Stomach (tissue), 4 donors: Measurements from ENCODE around the gene C1QTNF5.

Experiments
- POLR2AphosphoS5 ChIP-seq, 3 donors: sonication (generic); formaldehyde crosslinking; IDR thresholded peaks; one replicate each; pipeline ENCODE4 v1.6.1; 2016; ENCODE audit warnings: antibody characterized with exemption in 3 of 3
- TF ChIP-seq, protein P1 (sequence below), 7 experiments: fragments of 450-650 bp in 4 of 7; fragments of 200-600 bp in 3 of 7; sonication (generic) in 3 of 7; IDR thresholded peaks; one replicate each; pipeline ENCODE4 v1.5.1; 2016 to 2019; ENCODE audit warnings: antibody characterized with exemption in 7 of 7, control low read depth in 2 of 7, mild to moderate bottlenecking in 1 of 7

DNA sequence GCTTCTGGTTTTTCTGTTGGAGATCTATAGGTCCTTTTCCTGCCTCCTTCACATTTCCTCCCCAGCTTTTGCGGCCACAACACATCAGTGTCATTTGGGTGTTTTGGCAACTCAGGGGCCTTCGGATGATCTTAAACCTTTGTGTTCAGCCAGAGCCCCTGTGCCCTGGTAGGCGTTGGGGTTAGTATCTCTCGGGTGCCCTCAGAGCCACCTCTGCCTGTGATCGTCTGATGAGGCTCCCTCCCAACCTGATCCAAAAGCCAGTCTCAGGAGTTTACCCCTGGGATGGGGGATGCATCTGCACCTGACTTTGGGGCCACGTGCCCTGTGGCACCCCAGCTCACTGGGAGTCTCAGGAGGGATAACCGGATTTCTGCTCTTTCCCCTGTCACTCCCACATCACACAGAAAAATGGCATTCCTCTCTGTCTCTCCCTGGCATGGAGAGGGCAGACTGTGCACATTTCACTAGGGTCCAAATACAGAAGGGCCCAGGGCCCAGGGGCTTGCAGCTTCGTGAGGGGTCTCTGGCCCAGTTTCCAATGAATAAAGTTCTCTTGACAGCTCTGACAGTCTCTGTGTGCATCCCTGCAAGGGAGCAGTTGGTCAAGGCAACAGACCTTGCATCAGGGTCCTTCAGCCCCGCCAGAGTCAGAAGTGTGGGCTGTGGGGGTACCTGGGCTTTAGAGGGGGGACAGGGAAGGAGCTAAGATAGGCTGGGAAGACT, 3.8 kb downstream of the C1QTNF5 start:
- no peak for TF ChIP-seq POLR2AphosphoS5 (IDR thresholded peaks at IDR 0.05)
- TF ChIP-seq, protein P1, sequence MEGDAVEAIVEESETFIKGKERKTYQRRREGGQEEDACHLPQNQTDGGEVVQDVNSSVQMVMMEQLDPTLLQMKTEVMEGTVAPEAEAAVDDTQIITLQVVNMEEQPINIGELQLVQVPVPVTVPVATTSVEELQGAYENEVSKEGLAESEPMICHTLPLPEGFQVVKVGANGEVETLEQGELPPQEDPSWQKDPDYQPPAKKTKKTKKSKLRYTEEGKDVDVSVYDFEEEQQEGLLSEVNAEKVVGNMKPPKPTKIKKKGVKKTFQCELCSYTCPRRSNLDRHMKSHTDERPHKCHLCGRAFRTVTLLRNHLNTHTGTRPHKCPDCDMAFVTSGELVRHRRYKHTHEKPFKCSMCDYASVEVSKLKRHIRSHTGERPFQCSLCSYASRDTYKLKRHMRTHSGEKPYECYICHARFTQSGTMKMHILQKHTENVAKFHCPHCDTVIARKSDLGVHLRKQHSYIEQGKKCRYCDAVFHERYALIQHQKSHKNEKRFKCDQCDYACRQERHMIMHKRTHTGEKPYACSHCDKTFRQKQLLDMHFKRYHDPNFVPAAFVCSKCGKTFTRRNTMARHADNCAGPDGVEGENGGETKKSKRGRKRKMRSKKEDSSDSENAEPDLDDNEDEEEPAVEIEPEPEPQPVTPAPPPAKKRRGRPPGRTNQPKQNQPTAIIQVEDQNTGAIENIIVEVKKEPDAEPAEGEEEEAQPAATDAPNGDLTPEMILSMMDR (IDR thresholded peaks at IDR 0.05): no peak
